Skeletal muscle tissue (tissue), 4 donors: Measurements from ENCODE around the gene SPATA7. TPM values are rescaled to one million over a fixed set of nuclear protein-coding genes. Genes with fewer than 3 reads are reported as not detected.
"Not testable (repeated sequence)": the region's sequence is repeated elsewhere in the genome, so short reads cannot be mapped to it uniquely, and the experiment has no call there.

ENCODE experiments used
- H3K27ac ChIP-seq: one replicate; pipeline ENCODE4 v1.7.0; 2013; ENCODE audit warnings: mild to moderate bottlenecking, low read depth, low read length, inconsistent platforms
- H3K27me3 ChIP-seq, 3 donors: one replicate each; pipeline ENCODE4 v1.7.0; 2013; ENCODE audit warnings: low read length in 3 of 3; ENCODE audit not compliant: control insufficient read depth in 3 of 3, insufficient read depth in 3 of 3
- H3K36me3 ChIP-seq, 3 donors: one replicate each; pipeline ENCODE4 v1.7.0; 2013; ENCODE audit warnings: low read length in 3 of 3; ENCODE audit not compliant: control insufficient read depth in 3 of 3, insufficient read depth in 3 of 3
- H3K4me1 ChIP-seq, 3 donors: one replicate each; pipeline ENCODE4 v1.7.0; 2013; ENCODE audit warnings: low read length in 3 of 3, mild to moderate bottlenecking in 3 of 3; ENCODE audit not compliant: control insufficient read depth in 3 of 3, insufficient read depth in 3 of 3
- H3K4me3 ChIP-seq, 3 donors: one replicate each; pipeline ENCODE4 v1.7.0; 2013; ENCODE audit warnings: low read length in 3 of 3
- H3K9ac ChIP-seq, 3 donors: one replicate each; pipeline ENCODE4 v1.7.0; 2013; ENCODE audit warnings: low read length in 3 of 3, mild to moderate bottlenecking in 3 of 3, moderate library complexity in 2 of 3, low read depth in 1 of 3
- H3K9me3 ChIP-seq, 3 donors: one replicate each; pipeline ENCODE4 v1.7.0; 2013; ENCODE audit warnings: low read length in 3 of 3; ENCODE audit not compliant: control insufficient read depth in 3 of 3
- total RNA-seq: library from RNA; depleted of rRNA; stranded (reverse); fragments of >200 nt; gene quantifications from one replicate; pipeline ENCODE4 v1.2.3, GENCODE V29; 2014
- donor health status: Osteomylitis.

The SPATA7 gene
- total RNA-seq, 1 donor from 2014 or later, result 22.4 TPM

- no peaks in the 10 kb centered on the region for H3K9me3 ChIP-seq
- no peak overlapping the region for H3K9ac ChIP-seq
- no peaks in the 10 kb centered on the region for H3K4me1 ChIP-seq
- no peak overlapping the region for H3K27ac ChIP-seq
- no peaks in the 10 kb centered on the region for H3K36me3 ChIP-seq
- H3K27me3 ChIP-seq, result no peaks in the 10 kb centered on the region
- no peak overlapping the region for H3K4me3 ChIP-seq
These were observed 21.8 kb upstream of the SPATA7 start for GRCh38 chr14:88363644-88364043.

- Histone ChIP-seq H3K27ac (no peak overlapping the region), H3K9ac (no peak overlapping the region), H3K36me3 (no peaks in the 10 kb centered on the region), H3K4me3 (no peak overlapping the region), H3K4me1 (no peaks in the 10 kb centered on the region), H3K27me3 (peaks cover 0 to 4% (median under 1%) of the 10 kb centered on the region in 3 donors), H3K9me3 (no peaks in the 10 kb centered on the region)
These were observed 20.6 kb upstream of the SPATA7 start for GRCh38 chr14:88364710-88365413.

GRCh38 chr14:88369496-88369895 lies 16.0 kb upstream of the SPATA7 start:
- H3K27ac ChIP-seq, result no peak overlapping the region
- peaks cover 0 to 4% (median 3%) of the 10 kb centered on the region in 3 donors for H3K27me3 ChIP-seq
- no peaks in the 10 kb centered on the region for H3K4me1 ChIP-seq
- H3K9ac ChIP-seq, result no peak overlapping the region
- no peaks in the 10 kb centered on the region for H3K36me3 ChIP-seq
- no peak overlapping the region for H3K4me3 ChIP-seq
- no peaks in the 10 kb centered on the region for H3K9me3 ChIP-seq

GRCh38 chr14:88379706-88380343 lies 5.6 kb upstream of the SPATA7 start:
- Histone ChIP-seq H3K9ac (no peak overlapping the region), H3K27me3 (no peaks in the 10 kb centered on the region), H3K36me3 (no peaks in the 10 kb centered on the region), H3K4me1 (peaks cover 0 to 3% (median 2%) of the 10 kb centered on the region in 3 donors), H3K4me3 (no peak overlapping the region), H3K27ac (no peak overlapping the region), H3K9me3 (no peaks in the 10 kb centered on the region)

- H3K27ac ChIP-seq, result no peak overlapping the region
- H3K4me3 ChIP-seq, result no peak overlapping the region
- H3K27me3 ChIP-seq, result no peaks in the 10 kb centered on the region
- peaks cover 0 to 2% (median 0%) of the 10 kb centered on the region in 3 donors for H3K36me3 ChIP-seq
- H3K9me3 ChIP-seq, result no peaks in the 10 kb centered on the region
- no peak overlapping the region for H3K9ac ChIP-seq
- peaks cover 0 to 3% (median 3%) of the 10 kb centered on the region in 3 donors for H3K4me1 ChIP-seq
These were observed 5.1 kb upstream of the SPATA7 start for GRCh38 chr14:88380405-88380804.

GRCh38 chr14:88381634-88382033 lies 3.8 kb upstream of the SPATA7 start:
- not testable (repeated sequence) for H3K27ac ChIP-seq, H3K9me3 ChIP-seq, H3K4me3 ChIP-seq, H3K27me3 ChIP-seq, H3K9ac ChIP-seq, H3K36me3 ChIP-seq
- H3K4me1 ChIP-seq, result peaks cover 6 to 11% (median 6%) of the 10 kb centered on the region in 3 donors

- no peaks in the 10 kb centered on the region for H3K27me3 ChIP-seq
- peak overlapping the region; percentile 79 to 90 (median 79) for H3K9ac ChIP-seq
- H3K4me1 ChIP-seq, result peaks cover 6 to 13% (median 6%) of the 10 kb centered on the region in 3 donors
- H3K9me3 ChIP-seq, result no peaks in the 10 kb centered on the region
- peak overlapping the region; percentile 91 to 99 (median 95) for H3K4me3 ChIP-seq
- H3K27ac ChIP-seq, result no peak overlapping the region
- H3K36me3 ChIP-seq, result peaks cover 0 to 2% (median 0%) of the 10 kb centered on the region in 3 donors
These were observed 739 bp upstream of the SPATA7 start for GRCh38 chr14:88384718-88385117.

- Histone ChIP-seq H3K36me3 (peaks cover 0 to 2% (median 0%) of the 10 kb centered on the region in 3 donors), H3K9me3 (no peaks in the 10 kb centered on the region), H3K4me3 (peak overlapping the region; percentile 91 to 99 (median 95)), H3K27me3 (no peaks in the 10 kb centered on the region), H3K4me1 (peaks cover 6 to 13% (median 6%) of the 10 kb centered on the region in 3 donors), H3K9ac (peak overlapping the region; percentile 79 to 90 (median 79)), H3K27ac (peak overlapping the region; percentile 72)
These were observed 868 bp downstream of the SPATA7 start for GRCh38 chr14:88386256-88386794.

- no peaks in the 10 kb centered on the region for H3K27me3 ChIP-seq
- peaks cover 0 to 4% (median 2%) of the 10 kb centered on the region in 3 donors for H3K36me3 ChIP-seq
- H3K27ac ChIP-seq, result no peak overlapping the region
- H3K4me3 ChIP-seq, result no peak overlapping the region
- peaks cover 6 to 13% (median 6%) of the 10 kb centered on the region in 3 donors for H3K4me1 ChIP-seq
- no peaks in the 10 kb centered on the region for H3K9me3 ChIP-seq
- H3K9ac ChIP-seq, result no peak overlapping the region
These were observed 3.4 kb downstream of the SPATA7 start for GRCh38 chr14:88388741-88389282.

GRCh38 chr14:88392609-88393008 lies 7.2 kb downstream of the SPATA7 start:
- Histone ChIP-seq H3K9me3 (no peaks in the 10 kb centered on the region), H3K27ac (no peak overlapping the region), H3K36me3 (peaks cover 4 to 21% (median 9%) of the 10 kb centered on the region in 3 donors), H3K9ac (no peak overlapping the region), H3K4me1 (no peaks in the 10 kb centered on the region), H3K4me3 (no peak overlapping the region), H3K27me3 (no peaks in the 10 kb centered on the region)
